ENCODE data around the gene CDS2. TPM values are rescaled to one million over a fixed set of nuclear protein-coding genes. Genes with fewer than 3 reads are reported as not detected.
A peak's percentile ranks its signal among the peaks of the same experiment; 100 is the strongest.

Gene CDS2
- total and polyA plus RNA-seq, 9 donors = 11.4 to 54.6 (median 37.6) TPM

DNA sequence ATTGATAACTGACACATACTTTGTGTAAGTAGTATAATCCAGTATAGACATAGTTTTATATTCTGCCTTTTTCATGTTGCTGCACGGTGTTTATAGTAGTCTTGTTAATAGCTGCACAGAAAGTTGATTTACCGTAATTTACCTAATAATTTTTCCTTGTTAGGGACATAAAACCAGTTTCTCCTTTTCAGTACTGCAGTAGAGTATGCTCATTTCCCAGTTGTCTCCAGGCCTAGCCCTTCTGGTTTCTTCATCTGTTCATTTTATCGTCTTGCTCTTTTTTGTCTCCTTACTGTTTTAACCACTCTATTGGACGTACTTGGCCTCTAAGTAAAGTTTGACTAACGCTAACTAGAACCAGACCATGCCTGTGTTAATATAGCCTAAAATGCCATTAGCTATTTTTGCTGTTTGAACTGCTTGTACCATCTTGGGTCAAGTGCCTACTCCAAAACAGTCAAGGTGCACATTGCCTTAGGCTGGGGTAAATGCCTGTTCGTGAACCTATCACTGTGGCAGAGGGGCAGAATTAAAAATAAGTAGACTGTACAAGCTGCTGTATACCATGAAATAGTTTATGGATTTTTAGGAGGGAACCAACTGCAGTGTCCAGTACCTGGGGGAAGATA is 34.8 kb downstream of the CDS2 start:
- intact Hi-C loops (cut with DNase I) = no loop called here
- 89 to 91% (median 89%) methylated on average over 6 of the region's 6 CpGs for WGBS, 3 donors
- no peak for DNase-seq

GRCh38 chr20:5164645-5165625 is 38.1 kb downstream of the CDS2 start:
- no peaks in the 10 kb centered on the region for H3K27me3 ChIP-seq
- no peaks in the 10 kb centered on the region for H3K9me3 ChIP-seq
- WGBS, 3 donors = 77 to 83% (median 81%) methylated on average over 13 of the region's 13 CpGs
- no peak overlapping the region for H3K27ac ChIP-seq
- H3K36me3 ChIP-seq = no peaks in the 10 kb centered on the region
- intact Hi-C loops (cut with DNase I) = no loop called here
- DNase-seq = no peak
- TF ChIP-seq CTCF (IDR thresholded peaks at IDR 0.05) (no peak), EP300 (IDR thresholded peaks at IDR 0.05) (no peak), POLR2A (IDR thresholded peaks at IDR 0.05) (no peak)
- no peak overlapping the region for H3K4me3 ChIP-seq
- H3K4me1 ChIP-seq (ENCODE audit: insufficient read depth) = peaks cover 2% of the 10 kb centered on the region

More for the DNA sequence above, 34.8 kb downstream of the CDS2 start:
- Histone ChIP-seq H3K27me3 (no peaks in the 10 kb centered on the region), H3K27ac (no peak overlapping the region), H3K9me3 (no peaks in the 10 kb centered on the region), H3K4me1 (ENCODE audit: insufficient read depth) (no peaks in the 10 kb centered on the region), H3K4me3 (no peak overlapping the region), H3K36me3 (no peaks in the 10 kb centered on the region)
- TF ChIP-seq EP300 (IDR thresholded peaks at IDR 0.05) = no peak
- TF ChIP-seq CTCF (IDR thresholded peaks at IDR 0.05) = no peak
- no peak for TF ChIP-seq POLR2A (IDR thresholded peaks at IDR 0.05)

DNA sequence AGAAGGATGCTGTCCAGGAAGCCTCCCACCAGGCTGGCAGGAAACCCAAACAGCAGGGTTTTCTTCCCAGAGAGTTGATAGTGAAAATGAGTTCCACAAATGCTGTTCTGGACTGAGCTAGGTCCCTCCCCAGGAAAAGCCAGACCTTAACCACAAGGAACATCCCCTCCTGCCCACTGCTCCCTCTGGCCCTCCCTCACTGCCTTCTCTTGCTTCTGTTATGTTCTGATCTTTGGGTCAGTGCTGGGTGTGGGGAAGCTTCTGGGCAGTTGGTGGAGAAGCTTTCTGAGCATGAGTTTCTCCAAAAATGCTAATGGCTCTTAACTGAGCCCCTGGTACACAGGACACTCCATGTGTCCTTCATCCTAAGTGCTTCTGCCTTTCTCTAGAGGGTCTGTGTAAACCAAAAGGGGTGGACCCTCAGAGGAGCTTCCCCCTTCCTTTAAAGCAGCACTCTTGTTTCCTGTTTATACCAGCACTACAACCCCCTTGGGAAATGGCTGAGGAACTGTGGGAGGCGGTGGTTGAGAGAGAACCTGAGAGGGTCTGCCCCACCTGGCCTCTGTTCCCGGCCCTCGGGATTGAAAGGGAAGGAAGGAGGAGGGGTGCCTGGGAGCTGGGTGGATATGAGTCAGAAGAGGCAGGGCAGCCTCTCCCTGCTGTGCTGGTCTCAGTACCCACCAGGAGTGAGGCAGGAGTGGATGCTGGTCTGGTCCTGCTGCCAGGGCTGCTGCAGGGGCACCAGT is 42.0 kb downstream of the CDS2 start:
- TF ChIP-seq CTCF (IDR thresholded peaks at IDR 0.05) (no peak), POLR2A (IDR thresholded peaks at IDR 0.05) (no peak), EP300 (IDR thresholded peaks at IDR 0.05) (no peak)
- H3K4me1 ChIP-seq (ENCODE audit: insufficient read depth) = peaks cover 12% of the 10 kb centered on the region
- DNase-seq = peak in 2 of 5 donors; percentile 23 to 42
- intact Hi-C loops (cut with DNase I) = no loop called here
- H3K36me3 ChIP-seq = no peaks in the 10 kb centered on the region
- H3K27ac ChIP-seq = no peak overlapping the region
- no peaks in the 10 kb centered on the region for H3K27me3 ChIP-seq
- H3K4me3 ChIP-seq = no peak overlapping the region
- no peaks in the 10 kb centered on the region for H3K9me3 ChIP-seq
- 16 to 24% (median 21%) methylated on average over 3 of the region's 3 CpGs for WGBS, 3 donors

DNA sequence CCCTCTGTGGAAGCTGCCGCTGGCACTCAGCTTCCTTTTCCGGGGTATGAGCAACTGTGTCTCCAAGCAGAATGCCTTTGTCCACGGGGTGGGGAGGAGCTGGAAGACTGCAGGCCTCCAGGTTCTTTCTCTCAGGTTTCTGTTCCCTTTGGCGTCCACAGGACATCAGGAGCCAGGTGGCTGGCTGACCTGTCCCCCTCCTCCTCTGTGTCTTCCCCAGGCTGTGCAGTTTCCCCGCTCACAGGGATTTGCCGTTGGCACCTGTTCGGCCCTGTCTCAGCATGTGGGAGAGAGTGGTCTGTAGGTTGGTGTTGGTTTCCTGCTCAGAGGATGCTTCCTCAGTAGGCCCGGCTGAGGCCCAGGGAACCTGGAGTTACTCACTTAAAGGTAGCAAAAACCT is 43.5 kb downstream of the CDS2 start:
- H3K27me3 ChIP-seq = no peaks in the 10 kb centered on the region
- no peaks in the 10 kb centered on the region for H3K9me3 ChIP-seq
- intact Hi-C loops (cut with DNase I) = loop anchor here in 1 of 4 donors (5.0 kb wide), 1 partner anchor 43 kb away; the partner anchor contains the start of gene CDS2
- no peak for DNase-seq
- TF ChIP-seq EP300 (IDR thresholded peaks at IDR 0.05) (no peak), CTCF (IDR thresholded peaks at IDR 0.05) (no peak)
- 77 to 88% (median 78%) methylated on average over 8 of the region's 8 CpGs for WGBS, 3 donors
- no peak overlapping the region for H3K27ac ChIP-seq
- H3K4me1 ChIP-seq (ENCODE audit: insufficient read depth) = peaks cover 12% of the 10 kb centered on the region
- H3K36me3 ChIP-seq = no peaks in the 10 kb centered on the region
- H3K4me3 ChIP-seq = no peak overlapping the region

Measured in ovary (tissue), 9 donors.